GM21367 (cell line): Measurements from ENCODE around the gene CDH13.

Source experiments
- ATAC-seq: cut with Tn5 transposase; IDR thresholded peaks from one replicate; pipeline ENCODE4 v1.9.1; 2021; ENCODE audit not compliant: unreplicated experiment

The CDH13 gene

DNA sequence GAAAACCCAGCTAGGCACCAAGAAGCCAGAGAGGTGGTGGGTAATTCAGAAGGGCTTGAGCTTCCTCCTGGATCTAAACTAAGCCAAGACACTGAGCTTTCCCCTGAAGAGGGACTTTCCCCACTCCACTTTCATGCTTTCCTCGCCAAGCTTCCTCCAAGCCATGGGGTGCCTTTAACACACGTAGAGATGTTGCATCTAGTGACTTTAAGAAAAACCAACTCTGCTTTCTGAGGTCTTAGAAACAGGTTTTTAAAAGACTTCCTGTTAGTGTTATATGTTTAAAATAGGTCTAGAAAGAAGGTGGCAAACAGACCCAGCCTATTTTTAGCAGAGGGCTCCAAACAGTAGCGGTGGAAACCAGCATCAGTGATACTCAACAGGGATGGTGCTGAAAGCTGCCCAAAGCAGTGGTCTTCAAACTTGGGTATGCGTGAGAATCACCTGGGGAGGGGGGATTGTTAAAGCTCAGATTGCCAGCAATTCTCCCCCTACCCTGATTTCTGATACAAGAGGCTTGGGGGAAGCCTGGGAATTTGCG, 585.6 kb downstream of the CDH13 start:
- no peak for ATAC-seq

DNA sequence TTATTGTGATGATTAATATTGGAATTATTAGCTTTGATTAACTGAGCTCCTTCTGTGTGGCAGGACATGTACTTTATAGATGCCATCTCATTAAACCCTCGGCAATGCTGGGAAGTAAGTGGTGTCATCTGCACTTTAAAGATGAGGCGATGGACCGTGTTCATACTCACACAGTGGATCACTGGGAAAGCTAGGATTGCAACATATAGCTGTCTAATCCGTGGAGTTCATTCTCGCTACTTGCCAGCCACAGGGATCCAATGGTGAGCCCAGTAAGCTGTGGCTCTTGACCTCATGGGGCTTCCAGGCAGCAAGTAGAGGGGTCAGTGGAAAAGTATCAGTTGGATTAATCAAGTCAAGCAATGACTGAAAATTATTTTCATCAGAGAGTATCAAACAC, 587.9 kb downstream of the CDH13 start:
- no peak for ATAC-seq

DNA sequence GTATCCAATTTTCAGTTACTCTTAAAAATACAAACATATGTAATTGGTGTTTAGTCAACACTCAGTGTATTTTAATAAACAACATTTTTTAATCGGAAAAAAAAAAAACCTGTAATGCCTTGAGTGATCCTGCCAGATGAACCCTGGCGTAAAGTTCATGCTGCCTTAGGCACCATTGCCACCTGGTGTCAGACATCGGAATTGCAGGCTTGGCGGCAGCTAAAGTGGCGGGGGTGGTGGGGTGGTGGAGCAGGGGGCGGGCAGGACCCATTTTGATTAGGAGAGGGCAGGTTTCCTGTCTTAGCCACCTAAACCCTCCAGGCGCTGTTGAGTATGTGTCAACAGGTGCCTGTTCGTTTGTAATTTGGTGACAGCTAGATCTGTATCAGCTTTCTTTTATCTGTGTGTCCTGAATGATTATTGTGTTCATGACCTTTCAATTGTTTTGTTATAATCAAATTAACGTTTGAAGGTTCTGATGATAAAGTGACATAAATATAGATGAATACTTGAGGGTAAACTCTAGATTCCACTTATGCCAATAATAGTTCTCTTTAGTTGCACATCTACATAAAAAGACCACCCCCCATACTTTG, 588.7 kb downstream of the CDH13 start:
- no peak for ATAC-seq

DNA sequence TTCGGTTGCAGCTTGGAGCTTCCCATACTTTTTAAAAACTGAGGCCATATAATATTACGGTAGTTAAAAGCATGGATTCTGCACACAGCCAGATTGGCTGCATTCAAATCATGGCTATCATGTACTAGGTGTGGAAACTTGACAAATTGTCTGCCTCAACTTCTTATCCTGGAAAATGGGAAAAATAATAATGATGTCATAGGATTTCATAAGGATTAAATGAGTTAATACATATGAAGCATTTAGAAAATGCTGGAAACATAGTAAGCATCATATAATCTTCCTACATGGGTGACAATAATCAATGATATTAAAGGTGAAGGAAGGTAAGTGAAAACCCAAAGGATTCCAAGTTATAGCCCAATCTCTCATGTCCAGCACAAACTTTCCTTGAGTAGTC, 592.5 kb downstream of the CDH13 start:
- no peak for ATAC-seq

DNA sequence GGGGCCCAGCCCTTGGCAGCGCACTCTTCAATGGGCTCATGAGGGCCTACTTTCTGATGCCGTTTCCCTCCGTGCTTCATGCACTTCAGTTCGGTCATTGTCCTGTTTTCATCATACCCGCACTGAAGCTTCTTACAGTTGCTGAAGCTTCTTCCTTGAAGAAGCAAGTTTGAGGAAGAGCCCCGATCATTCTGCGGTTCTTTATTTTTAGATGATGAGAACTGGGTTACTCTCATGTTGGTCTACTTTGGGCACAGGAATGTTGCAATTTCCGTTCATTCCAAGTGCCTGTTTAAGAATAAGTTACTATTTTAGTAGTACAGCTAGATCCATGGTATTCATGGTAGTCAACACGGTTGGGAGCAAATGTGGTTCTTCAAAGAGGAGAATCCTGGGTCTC, 593.3 kb downstream of the CDH13 start:
- ATAC-seq, result no peak

DNA sequence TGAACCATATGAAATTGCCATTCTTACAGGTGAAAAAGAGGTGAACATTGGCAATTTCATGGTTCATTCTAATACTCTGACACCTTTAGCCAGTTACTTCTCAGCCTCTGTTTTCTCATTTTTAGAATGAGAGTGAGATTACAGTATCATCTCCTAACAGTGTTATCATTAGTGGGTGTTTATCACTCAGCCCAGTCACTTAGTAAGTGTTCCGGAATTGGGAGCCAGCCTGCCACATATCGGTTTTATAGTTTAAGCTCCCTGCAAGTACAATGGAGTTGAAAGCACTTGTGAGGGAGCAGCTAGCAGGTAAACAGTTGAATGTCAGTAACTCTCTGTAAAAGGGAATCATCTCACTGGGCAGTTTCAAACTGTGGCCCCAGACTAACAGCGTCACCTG, 597.9 kb downstream of the CDH13 start:
- no peak for ATAC-seq

DNA sequence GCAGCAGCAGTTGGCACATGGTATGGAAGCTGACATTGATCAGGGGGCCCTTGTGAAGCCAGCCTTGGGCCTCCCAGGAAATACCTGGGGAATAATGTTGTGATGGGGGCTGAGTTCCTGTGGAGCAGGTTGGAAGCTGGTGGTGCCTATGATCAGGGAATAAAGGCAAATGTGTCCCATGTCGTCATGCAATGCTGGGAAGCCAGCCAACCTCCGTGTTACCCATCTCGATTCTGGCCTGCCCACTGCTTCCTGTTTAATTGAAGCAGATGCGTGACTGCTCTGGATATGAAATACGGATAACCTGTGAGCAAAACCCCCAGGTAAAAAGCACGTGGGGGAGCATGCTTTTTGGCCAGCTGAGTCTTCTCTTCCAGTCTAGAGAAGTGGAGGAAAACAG, 600.6 kb downstream of the CDH13 start:
- no peak for ATAC-seq

DNA sequence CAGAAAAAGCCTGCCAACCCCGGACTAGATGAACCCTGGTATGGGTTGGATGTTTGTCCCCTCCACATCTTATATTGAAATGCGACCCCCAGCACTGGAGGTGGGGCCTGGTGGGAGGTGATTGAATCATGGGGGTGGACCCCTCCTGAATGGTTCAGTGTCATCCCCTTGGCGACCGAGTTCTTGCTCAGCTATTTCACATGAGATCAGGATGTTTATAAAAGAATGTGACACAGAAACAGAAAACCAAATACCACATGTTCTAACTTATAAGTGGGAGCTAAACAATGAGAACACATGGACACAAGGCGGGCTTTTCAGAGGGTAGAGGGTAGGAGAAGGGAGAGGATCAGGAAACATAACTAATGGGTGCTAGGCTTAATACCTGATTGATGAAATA, 605.0 kb downstream of the CDH13 start:
- no peak for ATAC-seq

DNA sequence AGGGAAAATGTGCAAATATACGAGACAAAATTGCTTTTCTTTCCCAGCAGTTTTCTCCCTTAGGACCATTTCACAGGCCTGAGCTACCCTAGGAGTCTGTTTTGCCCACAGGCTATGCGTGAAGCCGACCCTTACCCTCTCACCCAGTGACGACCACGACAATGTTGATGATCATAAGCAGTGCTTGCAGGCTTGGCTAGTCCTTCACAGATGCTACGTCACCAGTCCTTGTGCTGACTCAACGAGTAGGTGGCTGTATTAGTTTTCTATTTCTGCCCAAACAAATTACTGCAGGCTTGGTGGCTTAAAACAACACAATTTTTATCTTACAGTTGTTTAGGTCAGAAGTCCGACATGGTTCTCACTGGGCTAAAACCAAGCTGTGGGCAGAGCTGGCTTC, 606.4 kb downstream of the CDH13 start:
- no peak for ATAC-seq

DNA sequence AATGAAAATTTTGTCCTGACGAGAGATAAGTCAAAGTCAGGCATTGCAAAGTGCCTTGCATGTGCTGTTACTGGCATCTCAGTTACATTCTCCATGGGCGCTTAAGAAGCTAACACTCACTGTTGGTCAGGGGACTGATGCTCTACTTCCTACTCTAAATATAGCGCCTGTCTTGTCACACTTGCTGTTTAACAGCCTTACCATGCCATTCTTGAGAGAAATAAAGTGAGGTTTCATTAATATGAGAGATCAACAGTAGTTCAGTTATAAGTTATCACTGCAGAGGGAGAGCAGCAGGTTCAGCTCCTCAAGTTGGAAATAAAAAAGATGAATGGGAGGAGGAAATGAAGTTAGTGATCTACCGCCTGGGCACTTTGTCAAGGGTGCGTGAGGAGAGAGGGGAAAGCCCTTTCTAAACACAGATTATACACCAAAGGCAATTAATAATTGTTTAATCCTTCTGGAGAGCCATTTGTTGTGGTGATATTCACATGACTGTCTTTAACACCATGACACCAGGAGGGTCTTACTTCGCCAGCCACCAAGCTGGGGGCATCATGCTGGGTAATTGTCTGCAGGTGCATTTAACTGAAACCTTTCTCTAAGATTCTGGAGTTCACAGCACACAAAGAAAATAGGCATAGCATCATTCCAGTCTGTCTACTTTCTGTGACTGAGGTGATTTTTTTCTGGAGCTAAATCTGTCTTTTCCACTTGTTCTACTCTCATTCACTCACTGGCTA, 612.4 kb downstream of the CDH13 start:
- no peak for ATAC-seq

DNA sequence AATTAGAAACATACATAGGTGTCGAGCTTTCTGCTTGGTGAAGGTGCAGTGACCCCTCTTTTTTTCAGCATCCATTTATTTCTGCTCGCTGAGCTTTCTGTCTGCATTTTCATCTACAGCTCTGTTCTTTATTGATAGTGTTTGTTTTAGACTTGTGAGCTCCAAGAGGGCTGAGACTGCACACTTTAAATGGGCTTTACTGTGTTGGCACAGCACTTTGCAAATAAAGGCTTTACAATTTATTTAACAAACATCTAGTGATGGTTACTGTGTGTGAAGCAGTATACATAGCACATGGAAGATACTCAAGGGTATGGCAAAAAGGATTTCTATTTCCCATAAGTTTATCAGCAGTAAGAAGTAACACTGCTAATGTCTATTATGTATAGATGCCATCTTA, 617.3 kb downstream of the CDH13 start:
- ATAC-seq, result no peak

DNA sequence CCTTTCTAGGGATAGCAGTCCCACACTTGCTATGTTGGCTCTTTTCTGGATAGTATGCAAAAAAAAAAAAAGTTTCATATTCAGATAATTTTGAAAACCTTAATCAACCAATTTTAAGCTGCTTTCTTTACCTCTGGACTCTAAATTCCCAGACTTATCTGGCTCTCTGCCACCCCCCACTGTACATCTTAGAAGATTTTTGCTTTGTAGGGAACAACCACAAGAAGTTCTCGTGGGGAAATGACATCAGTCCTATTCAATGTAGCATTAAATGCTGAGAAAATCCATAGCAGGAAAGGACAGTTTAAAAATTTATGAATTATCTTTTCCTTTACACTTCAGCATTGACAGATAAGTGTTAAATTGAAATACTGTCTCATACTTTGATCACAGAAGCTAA, 618.3 kb downstream of the CDH13 start:
- no peak for ATAC-seq

DNA sequence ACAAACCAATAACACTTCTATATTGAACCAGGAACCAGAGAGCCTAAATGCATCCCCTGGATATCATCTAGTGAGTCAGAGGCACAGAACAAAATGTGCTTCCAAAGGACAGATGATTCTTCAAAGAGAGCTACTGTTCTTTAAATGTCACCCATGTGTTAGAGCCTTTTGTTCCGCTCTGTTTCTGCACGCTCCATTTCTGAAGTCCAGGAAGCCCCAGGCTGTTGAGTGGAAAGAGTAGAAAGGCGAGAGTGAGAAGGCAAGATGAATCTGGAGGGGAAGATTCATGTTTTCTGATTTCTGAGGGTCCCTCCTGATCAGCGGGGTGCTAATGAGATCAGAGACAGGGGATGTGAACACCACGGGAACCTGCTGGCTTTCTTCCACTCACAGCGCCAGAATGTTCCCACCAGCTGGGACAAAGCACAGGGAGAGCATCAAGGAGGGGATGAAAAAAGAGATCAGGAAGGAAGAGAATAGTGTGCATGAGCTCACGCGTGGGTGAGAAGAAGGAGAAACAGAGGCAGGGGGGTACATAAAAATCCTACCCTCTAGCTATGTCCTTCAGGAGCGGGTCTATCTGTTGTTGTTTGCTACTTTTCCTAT, 621.1 kb downstream of the CDH13 start:
- ATAC-seq, result no peak

DNA sequence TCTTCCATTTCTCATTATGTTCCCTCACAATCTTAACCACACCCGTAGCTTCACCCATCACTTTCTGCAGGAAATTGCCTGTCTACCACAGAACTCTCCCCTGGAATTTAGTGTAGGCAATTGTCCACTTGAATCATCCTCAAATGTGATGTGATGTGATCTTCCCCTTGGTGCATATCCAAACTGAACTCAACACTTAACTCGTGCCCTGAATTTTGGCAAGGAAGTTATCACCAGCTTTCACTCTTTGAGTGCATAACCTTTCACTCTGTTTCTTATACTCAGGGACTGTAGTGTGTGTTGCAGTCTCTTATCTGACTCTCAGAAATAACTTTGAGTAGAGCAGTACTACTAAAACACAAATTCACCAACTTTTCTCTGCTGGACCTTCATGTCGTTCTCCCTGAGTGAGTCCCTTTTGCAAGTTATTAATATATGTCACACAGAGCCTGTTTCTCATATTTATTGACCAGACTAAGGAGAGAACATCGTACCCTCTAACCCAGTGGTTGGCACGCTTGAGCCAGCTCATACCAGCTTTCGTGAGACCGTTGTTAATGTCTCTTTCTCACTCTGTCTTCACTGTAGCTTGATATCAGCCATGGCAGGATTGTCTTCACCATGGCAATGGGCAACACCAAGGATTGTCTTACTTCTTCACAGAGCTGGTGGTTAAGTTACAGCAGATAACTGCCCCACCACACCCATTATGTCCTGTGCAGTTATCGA, 622.1 kb downstream of the CDH13 start:
- ATAC-seq, result no peak

DNA sequence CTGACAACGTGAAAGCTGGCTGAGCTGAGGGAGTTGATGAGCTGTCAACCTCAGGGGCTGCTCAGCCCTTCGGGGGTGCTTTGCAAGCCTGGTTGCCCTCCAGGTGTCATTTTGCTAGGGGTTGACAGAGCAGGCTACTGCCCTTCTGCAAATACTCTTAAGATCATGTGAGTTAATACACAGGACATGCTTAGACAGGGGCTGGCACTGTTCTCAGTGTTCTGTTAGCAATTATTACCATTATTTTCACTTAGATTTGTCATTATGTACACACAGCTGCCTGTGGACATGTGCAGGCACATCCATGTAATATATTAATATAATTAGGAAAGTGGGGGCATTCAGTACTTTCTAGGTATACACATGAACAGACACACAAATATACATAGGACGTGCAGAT, 626.8 kb downstream of the CDH13 start:
- ATAC-seq, result no peak

DNA sequence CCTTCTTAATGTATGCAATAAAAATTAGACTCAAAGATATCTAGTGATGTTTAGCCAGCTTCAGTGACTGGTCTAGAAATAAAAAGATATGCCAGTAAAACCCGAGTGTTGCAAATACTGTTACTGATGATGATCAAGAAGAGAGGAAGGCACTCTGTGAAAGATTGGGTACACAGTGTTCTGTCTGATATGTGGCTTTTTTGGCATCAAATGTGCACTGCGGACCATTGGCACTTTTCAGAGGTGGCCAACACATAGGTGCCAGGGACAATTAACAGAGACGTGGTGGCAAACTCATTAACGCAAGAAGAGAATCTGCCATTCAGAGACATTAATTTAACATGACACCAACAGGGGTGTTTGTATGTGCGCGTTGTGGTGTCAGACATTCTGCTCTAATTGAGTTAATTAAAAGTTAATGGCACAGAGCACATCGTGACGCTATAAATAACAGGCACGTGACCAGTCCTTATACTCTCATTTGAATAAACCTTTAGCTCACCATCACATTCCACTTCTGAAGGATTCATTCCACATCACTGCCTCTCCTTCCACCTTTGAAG, 631.7 kb downstream of the CDH13 start:
- no peak for ATAC-seq

DNA sequence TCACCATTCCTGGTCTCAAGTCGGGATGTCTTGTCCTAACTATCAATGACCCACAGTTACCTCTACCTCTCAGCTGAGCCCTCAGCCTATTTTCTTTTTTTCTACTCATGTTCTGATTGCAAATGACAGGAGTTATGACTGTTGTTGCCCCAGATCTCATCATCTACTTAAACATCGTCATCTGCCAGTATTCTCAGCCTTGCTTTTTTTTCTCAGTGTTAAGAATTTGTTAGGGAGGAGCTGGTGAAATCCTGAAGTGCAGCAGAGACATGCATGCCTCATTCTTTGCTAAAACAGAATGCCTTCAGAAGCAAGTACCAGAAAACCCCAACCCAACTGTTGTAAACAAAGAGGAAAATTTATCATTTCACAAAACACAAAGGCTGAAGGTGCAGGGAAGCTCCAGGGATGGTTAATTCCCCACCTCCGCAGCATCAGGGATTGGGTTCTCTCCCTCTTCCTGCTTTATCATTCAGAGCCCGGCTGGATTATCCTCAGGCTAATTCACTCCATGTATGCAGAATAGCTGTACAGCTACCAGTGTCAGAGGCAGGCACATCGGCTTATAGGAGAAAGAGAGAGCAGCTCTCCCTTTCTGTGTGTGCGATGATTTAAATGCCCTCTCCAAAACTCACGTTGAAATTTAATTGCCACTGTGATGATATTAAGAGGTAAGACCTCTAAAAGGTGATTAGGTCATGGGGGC, 640.2 kb downstream of the CDH13 start:
- ATAC-seq, result no peak

DNA sequence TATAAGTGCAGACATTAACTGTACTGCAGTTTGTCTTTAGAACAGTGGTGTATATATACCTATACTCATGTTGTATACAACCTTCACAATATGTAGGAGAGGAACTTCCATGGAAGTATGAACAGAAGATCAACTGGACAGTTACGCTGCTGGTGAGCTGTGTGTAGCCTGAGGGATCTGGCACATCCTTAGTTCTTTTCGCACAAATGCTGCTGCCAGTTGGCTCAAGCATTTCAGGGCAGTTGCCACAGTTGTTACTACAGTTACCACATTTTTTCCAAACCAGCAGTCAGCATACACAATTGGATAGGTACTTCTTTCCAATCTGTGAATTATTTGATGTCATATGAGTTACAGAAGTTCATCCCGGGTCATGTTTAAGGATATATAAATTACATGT, 641.4 kb downstream of the CDH13 start:
- no peak for ATAC-seq

DNA sequence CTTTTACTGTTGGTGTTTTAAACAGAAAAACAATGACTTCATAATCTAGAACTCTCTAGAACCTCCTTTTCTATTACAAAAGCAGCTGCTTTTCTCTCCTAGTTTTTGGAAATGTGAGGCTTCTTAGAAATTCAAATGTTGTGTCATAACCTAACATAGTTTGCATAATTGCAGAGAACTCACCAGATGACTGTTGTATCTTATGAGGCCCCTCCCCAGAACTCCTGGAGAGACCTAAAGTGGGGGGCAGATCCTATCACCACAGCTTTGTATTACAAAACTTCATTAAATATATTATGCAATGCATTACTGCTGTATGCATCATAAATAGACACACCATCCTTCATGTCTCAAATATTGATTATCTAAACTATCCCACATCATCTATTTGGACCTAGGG, 642.3 kb downstream of the CDH13 start:
- ATAC-seq, result no peak

DNA sequence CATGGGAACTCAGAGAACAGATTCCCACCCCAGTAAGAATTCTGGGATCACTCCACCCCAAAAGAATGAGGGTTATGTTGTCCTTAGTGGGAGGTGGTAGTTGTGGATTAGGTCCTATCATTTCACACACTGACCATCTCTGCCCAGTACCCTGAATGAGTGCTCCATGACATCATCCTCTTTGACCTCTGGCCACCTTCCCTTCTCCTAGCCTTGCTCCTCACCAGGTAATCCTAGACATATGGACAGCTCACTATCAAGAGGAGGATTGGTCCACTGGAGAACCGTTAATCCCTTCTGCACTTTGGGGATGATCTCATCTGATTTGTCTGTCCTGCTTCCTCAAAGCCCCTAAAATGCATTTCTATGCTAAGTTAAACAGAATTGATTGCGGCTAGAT, 642.8 kb downstream of the CDH13 start:
- ATAC-seq, result no peak

DNA sequence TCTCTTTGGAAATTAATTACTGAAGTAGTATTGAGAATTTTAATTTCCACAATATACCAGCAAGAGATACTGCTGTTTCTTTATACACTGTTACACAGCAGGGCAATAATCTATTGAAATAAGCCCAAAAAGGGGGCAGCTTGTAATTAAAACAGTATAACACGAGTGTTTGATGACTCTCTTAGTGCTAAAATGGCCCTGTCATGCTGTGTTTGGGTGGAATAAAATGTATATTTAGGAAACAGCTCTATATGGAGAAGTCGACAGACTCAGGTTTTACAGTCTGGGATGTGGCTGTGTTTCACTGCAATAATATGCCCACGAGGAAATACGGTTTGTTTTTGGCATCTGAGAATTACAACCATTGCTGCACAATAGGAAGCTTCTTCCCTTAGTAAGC, 643.3 kb downstream of the CDH13 start:
- ATAC-seq, result no peak
